GM13977 (cell line): ENCODE data around the gene CHRNB2.

Experiments
- DNase-seq: peaks from one replicate; pipeline ENCODE4 v3.0.0; 2012; ENCODE audit warnings: low spot score
- in situ Hi-C: fragments of 300-500 bp; cut with MboI; formaldehyde crosslinking; loops from one replicate; pipeline ENCODE4 v1.12.0; 2022; ENCODE audit warnings: low sequenced_read_pairs, low pct_unique_long_range_greater_than_20kb, mixed read lengths, inconsistent platforms; ENCODE audit not compliant: unreplicated experiment
- TF ChIP-seq, protein P1 (sequence below): IDR thresholded peaks from 2 replicates; pipeline ENCODE4 v1.5.1; 2012; ENCODE audit warnings: mild to moderate bottlenecking, control low read depth; ENCODE audit not compliant: insufficient read depth; ENCODE audit errors: extremely low read depth, missing control alignments

CHRNB2 gene

DNA sequence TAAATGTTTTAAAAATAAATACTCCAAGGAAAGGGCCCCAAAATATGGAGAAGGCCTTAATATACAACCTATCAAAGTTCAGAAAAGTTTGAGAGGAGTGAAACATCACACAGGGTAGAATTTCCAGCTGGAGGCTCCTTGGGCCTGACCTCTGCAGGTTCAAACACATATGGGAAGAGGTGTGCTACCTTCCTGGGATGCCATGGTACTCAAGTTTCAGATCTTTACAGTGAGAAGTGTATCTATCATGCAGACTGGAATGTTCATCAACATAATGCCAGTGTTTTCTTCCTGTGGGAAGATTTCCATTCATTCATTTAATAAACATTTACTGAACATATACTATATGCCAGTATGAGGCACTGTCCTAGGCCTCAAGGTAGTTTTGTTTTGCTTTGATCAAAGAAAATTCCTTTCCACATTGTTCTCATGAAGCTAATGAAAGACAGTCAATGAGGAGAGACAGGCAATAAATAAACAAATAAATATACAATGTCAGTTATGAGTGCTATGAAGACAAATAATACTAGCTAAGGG is 55.0 kb downstream of the CHRNB2 start:
- TF ChIP-seq, protein P1, sequence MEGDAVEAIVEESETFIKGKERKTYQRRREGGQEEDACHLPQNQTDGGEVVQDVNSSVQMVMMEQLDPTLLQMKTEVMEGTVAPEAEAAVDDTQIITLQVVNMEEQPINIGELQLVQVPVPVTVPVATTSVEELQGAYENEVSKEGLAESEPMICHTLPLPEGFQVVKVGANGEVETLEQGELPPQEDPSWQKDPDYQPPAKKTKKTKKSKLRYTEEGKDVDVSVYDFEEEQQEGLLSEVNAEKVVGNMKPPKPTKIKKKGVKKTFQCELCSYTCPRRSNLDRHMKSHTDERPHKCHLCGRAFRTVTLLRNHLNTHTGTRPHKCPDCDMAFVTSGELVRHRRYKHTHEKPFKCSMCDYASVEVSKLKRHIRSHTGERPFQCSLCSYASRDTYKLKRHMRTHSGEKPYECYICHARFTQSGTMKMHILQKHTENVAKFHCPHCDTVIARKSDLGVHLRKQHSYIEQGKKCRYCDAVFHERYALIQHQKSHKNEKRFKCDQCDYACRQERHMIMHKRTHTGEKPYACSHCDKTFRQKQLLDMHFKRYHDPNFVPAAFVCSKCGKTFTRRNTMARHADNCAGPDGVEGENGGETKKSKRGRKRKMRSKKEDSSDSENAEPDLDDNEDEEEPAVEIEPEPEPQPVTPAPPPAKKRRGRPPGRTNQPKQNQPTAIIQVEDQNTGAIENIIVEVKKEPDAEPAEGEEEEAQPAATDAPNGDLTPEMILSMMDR, result no peak
- in situ Hi-C loops, result no loop called here
- DNase-seq, result no peak

DNA sequence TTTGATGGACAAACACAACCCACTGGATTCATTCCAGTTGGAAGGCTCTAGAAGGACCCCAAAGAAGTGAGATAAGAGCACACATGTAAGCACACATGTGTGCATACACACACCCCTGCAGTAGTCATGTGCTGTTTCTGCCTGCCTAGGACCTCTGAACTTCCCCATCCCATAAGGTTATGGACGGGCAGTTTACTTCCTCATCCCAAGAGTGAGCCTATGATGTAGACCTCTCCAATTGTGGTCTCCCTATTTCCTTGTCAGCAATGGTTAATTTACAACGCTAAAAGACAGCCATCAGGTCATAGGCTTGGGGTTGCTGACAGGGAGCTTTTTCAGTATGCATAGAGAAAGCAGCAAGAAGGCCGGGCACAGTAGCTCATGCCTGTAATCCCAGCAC is 55.8 kb downstream of the CHRNB2 start:
- DNase-seq, result no peak
- in situ Hi-C loops, result no loop called here
- TF ChIP-seq, protein P1, result no peak

DNA sequence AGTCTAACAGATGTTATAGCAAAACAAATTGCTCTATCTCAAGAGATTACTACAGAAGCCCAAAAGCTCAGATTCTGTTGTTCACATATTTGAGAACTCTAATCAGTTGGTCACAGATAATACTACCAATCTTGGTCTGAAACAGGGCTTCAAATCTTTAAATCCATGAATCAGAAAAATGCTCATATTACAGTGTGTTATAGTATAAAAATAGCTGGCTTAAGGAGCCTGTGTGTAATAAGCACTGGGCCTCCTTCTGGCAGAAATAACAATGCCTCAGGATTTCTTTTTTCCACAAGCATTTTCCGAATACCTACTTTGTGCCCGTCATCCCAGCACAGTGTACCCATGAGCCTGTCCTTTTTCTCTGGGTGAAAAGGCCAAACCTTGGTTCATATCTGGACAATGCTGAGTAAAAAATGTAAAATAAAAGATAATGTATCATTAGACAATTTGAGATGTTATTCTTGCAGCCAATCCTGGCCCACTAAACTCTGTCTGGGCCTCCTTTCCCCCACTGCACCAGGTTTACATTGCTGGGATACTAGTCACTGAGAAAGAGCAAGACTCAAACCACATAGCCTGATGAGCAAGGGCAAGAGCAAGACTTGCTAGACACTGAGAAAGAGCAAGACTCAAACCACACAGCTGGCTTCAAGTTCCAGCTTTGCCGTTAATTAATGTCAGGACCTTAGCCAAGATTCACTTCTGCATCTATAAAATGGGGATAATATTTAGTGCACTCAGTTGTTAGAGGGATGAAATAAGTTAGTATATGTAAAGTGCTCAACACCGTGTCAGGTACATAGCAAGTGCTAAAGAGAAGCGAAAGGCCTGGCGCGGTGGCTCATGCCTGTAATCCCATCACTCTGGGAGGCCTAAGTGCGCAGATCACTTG is 57.4 kb downstream of the CHRNB2 start:
- no peak for DNase-seq
- in situ Hi-C loops, result no loop called here
- TF ChIP-seq, protein P1, result no peak

DNA sequence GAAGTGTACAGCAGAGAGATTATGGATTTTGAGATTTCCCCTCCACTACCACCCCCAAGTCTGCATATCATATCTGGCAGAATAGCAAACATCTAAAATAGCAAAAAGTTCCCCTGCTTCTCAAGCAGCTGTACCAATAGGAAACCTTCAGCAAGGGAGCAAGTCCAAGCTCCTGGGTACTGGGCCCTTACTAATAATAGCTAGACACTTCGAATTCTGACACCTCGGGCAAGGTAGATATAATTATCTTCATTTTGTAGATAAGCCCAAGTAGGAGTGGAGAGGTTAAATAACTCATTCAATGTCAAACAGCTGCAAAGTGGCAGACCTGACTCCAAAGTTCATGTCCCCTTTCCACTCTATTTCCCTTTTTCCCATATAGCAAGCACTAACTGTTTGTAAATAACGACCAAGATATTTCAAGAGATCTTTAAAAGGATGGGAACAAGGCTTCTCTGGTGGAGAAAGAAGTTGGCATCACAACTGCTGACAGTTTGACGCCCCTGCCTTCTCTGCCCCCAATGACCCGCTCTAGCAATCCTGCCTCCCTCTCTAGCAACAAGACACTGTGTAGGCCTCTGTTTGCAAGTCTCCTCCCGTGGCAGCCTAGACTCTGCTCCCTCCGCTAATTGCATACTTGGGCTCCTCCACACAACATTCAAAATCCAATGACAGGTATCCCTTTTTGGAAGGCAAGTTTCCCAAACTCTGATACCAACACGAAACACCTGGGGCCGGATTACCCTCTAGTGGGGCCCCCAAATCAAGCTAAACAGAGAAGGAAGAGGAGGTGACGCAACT is 59.1 kb downstream of the CHRNB2 start:
- TF ChIP-seq, protein P1, result no peak
- DNase-seq, result peak; percentile 39
- in situ Hi-C loops, result no loop called here

DNA sequence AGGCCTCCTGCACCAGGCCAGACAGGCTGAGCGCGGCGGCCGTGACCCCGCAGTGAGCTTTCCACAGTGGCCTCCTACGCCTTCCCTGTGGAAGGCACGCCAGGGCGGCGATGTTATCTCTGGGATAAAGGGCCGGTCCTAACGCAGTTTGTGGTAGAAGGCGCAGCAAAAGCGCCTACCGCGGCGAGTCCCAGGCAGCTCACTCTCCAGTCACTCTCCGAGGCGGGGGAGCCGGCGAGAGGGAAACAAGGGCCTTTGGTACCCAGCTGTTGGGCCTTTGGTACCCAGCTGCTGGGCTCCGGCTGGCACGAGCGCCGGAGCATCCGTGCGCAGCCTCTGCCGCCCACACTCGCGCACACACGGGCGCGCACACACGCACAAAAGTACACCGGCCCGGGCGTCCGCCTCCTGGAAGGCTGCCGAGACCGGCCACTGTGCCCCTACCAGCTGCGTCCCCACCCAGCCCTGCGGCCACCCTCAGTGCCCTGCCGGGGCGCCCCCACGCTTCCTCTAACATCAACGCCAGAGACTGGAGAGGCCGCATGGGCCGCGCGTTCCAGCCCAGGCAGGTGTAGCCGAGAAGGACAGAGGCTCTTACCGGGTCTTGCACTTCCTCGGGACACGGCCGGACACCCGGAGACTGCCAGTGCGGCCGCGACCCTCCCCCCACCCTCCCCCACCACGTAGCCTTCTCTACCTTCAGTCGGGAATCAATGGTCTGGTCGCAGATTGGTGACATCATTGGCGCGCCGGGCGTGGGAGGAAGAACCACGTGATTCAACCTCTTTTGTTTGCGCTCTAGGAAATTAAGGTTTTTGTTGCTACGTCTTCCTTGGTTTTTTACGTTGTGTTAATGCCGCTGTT is 59.9 kb downstream of the CHRNB2 start:
- in situ Hi-C loops, result no loop called here
- TF ChIP-seq, protein P1, result no peak
- DNase-seq, result peak; percentile 82

DNA sequence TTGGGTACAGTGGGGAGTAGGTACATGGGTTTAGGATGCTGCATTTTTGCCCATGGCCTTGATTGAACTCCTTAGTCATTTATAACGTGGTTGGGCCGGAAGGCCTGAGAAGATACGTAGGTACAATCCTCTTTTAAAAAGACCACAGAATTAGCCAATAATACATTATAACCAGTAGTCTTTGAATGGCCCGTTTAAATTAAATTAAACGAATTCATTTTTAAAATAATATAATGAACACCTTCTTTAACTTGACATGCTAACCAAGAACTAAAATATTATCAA is 60.5 kb downstream of the CHRNB2 start:
- TF ChIP-seq, protein P1, result no peak
- in situ Hi-C loops, result no loop called here
- no peak for DNase-seq
